GM21825 (cell line): Measurements from ENCODE around the gene MED8.
"Not testable (repeated sequence)": the region's sequence is repeated elsewhere in the genome, so short reads cannot be mapped to it uniquely, and the experiment has no call there.

Experiments
- ATAC-seq: cut with Tn5 transposase; IDR thresholded peaks from one replicate; pipeline ENCODE4 v1.9.1; 2021; ENCODE audit warnings: mild to moderate bottlenecking, moderate library complexity; ENCODE audit not compliant: unreplicated experiment

Gene MED8

GRCh38 chr1:43421976-43422750 lies 32.6 kb upstream of the MED8 start:
- no peak for ATAC-seq

GRCh38 chr1:43421396-43421795 lies 31.8 kb upstream of the MED8 start:
- ATAC-seq = no peak

- no peak for ATAC-seq
Observed at GRCh38 chr1:43420874-43421273, 31.3 kb upstream of the MED8 start.

- ATAC-seq = no peak
Observed at GRCh38 chr1:43419627-43420425, 30.2 kb upstream of the MED8 start.

- ATAC-seq = no peak
Observed at GRCh38 chr1:43418858-43419257, 29.3 kb upstream of the MED8 start.

- ATAC-seq = no peak
Observed at GRCh38 chr1:43415901-43416300, 26.3 kb upstream of the MED8 start.

GRCh38 chr1:43414634-43415223 lies 25.1 kb upstream of the MED8 start:
- ATAC-seq = no peak

- not testable (repeated sequence) for ATAC-seq
Observed at GRCh38 chr1:43413426-43413825, 23.8 kb upstream of the MED8 start.

GRCh38 chr1:43410571-43410970 lies 21.0 kb upstream of the MED8 start:
- no peak for ATAC-seq

GRCh38 chr1:43405876-43406234 lies 16.3 kb upstream of the MED8 start:
- ATAC-seq = no peak

GRCh38 chr1:43405219-43405875 lies 15.7 kb upstream of the MED8 start:
- no peak for ATAC-seq

GRCh38 chr1:43404353-43404752 lies 14.8 kb upstream of the MED8 start:
- ATAC-seq = no peak

- ATAC-seq = no peak
Observed at GRCh38 chr1:43402089-43402865, 12.7 kb upstream of the MED8 start.

- not testable (repeated sequence) for ATAC-seq
Observed at GRCh38 chr1:43400441-43400840, 10.8 kb upstream of the MED8 start.

GRCh38 chr1:43398227-43398626 lies 8.6 kb upstream of the MED8 start:
- ATAC-seq = no peak

GRCh38 chr1:43396059-43396458 lies 6.5 kb upstream of the MED8 start:
- no peak for ATAC-seq

- ATAC-seq = no peak
Observed at GRCh38 chr1:43395523-43395922, 5.9 kb upstream of the MED8 start.

- ATAC-seq = no peak
Observed at GRCh38 chr1:43392702-43393101, 3.1 kb upstream of the MED8 start.

GRCh38 chr1:43388613-43389012 lies 987 bp downstream of the MED8 start:
- no peak for ATAC-seq

- ATAC-seq = no peak
Observed at GRCh38 chr1:43387976-43388599, 1.5 kb downstream of the MED8 start.
